Aorta (tissue), 5 donors: Measurements from ENCODE around the gene ZNF830. TPM values are rescaled to one million over a fixed set of nuclear protein-coding genes. Genes with fewer than 3 reads are reported as not detected.

ENCODE experiments used
- ATAC-seq: fragments of 200-7000 bp; cut with Tn5 transposase; one replicate; pipeline ENCODE4 v1.9.1; 2022; ENCODE audit warnings: moderate library complexity; ENCODE audit not compliant: low FRiP score
- DNase-seq, 2 donors: peaks; one replicate each; pipeline ENCODE4 v3.0.0-alpha.2; 2020
- H3K27ac ChIP-seq, 2 donors: one replicate each; pipeline ENCODE4 v1.5.1; 2013; ENCODE audit warnings: low read length in 2 of 2, mild to moderate bottlenecking in 2 of 2, moderate library complexity in 2 of 2, control low read depth in 1 of 2, inconsistent platforms in 1 of 2, low read depth in 1 of 2
- H3K27me3 ChIP-seq, 2 donors: one replicate each; pipeline ENCODE4 v1.6.1; 2013; ENCODE audit warnings: control low read depth in 1 of 2, low read length in 1 of 2, mild to moderate bottlenecking in 1 of 2, moderate library complexity in 1 of 2; ENCODE audit not compliant: insufficient read depth in 2 of 2, control insufficient read depth in 1 of 2
- H3K36me3 ChIP-seq, 2 donors: one replicate each; pipeline ENCODE4 v1.6.1; 2013; ENCODE audit warnings: control low read depth in 1 of 2, low read length in 1 of 2, mild to moderate bottlenecking in 1 of 2; ENCODE audit not compliant: insufficient read depth in 2 of 2, control insufficient read depth in 1 of 2
- H3K4me1 ChIP-seq, 2 donors: one replicate each; pipeline ENCODE4 v1.6.1; 2013; ENCODE audit warnings: low read length in 2 of 2, control low read depth in 1 of 2, mild to moderate bottlenecking in 1 of 2, moderate library complexity in 1 of 2; ENCODE audit not compliant: insufficient read depth in 2 of 2, control insufficient read depth in 1 of 2
- H3K4me3 ChIP-seq, 2 donors: one replicate each; pipeline ENCODE4 v1.5.1; 2013; ENCODE audit warnings: low read length in 2 of 2, control low read depth in 1 of 2, mild to moderate bottlenecking in 1 of 2
- H3K9me3 ChIP-seq: one replicate; pipeline ENCODE4 v1.6.1; 2013; ENCODE audit warnings: mild to moderate bottlenecking, low read length; ENCODE audit not compliant: control insufficient read depth
- whole genome bisulfite sequencing, 2 donors: extraction: QIAGEN DNeasy Blood & Tissue Kit; methylation state at CpG; one replicate each; pipeline ENCODE4 v1.1.7; 2013; 5-methylcytosine and 5-hydroxymethylcytosine counted together
- intact Hi-C, 2 donors: fragments of 100-400 bp; cut with DNase I; formaldehyde crosslinking; loops; one replicate each; pipeline versions ENCODE4 v1.14.2 to v1.15.0; 2022
- polyA plus RNA-seq, 2 donors: library from polyadenylated mRNA; stranded (reverse); fragments of 200-250 nt; gene quantifications; one replicate each; pipeline ENCODE4 v1.2.3, GENCODE V29; 2013
- total RNA-seq, 2 donors: library from RNA; stranded (reverse); fragmentation: NEBNext Ultra II Directional; extraction: Animal tissue kit (Norgen Biotek cat#: 25700); gene quantifications; one replicate each; pipeline ENCODE4 v1.2.1, GENCODE V29; 2021
- donor health status: healthy with polysubstance abuse.
- donor health status: Bipolar disorder and iron deficiency.
- donor health status: DM: no; HTN: no; CAD: no.
- donor health status: DM: no; HTN: no; CAD: no.
- donor health status: DM: yes; HTN: yes; CAD: no.

Gene ZNF830
- total and polyA plus RNA-seq, 4 donors: 8.9 to 16.8 (median 13.7) TPM

- no peaks in the 10 kb centered on the region for H3K36me3 ChIP-seq
- peaks cover 3 to 6% of the 10 kb centered on the region in 2 donors for H3K4me1 ChIP-seq
- H3K9me3 ChIP-seq: no peaks in the 10 kb centered on the region
- ATAC-seq (no peak), DNase-seq (no peak)
- no peaks in the 10 kb centered on the region for H3K27me3 ChIP-seq
- WGBS, 2 donors: 57 to 72% methylated on average over 1 of the region's 1 CpG
- intact Hi-C loops: no loop called here
- no peak overlapping the region for H3K27ac ChIP-seq
- H3K4me3 ChIP-seq: no peak overlapping the region
Measured at GRCh38 chr17:34958438-34958837, 2.9 kb upstream of the ZNF830 start.

GRCh38 chr17:34974179-34974578 lies 12.8 kb downstream of the ZNF830 start:
- WGBS, 2 donors: 29 to 32% methylated on average over 2 of the region's 2 CpGs
- DNase-seq: no peak

GRCh38 chr17:34974794-34975785 lies 13.8 kb downstream of the ZNF830 start:
- Histone ChIP-seq H3K27ac (no peak overlapping the region), H3K4me1 (no peaks in the 10 kb centered on the region), H3K27me3 (no peaks in the 10 kb centered on the region), H3K9me3 (no peaks in the 10 kb centered on the region), H3K36me3 (no peaks in the 10 kb centered on the region), H3K4me3 (no peak overlapping the region)
- WGBS, 2 donors: 79 to 86% methylated on average over 3 of the region's 3 CpGs
- ATAC-seq (no peak), DNase-seq (no peak)
- intact Hi-C loops: no loop called here

More at GRCh38 chr17:34974179-34974578, 12.8 kb downstream of the ZNF830 start:
- H3K27me3 ChIP-seq: no peaks in the 10 kb centered on the region
- no peak overlapping the region for H3K27ac ChIP-seq
- no peak overlapping the region for H3K4me3 ChIP-seq
- intact Hi-C loops: no loop called here
- H3K36me3 ChIP-seq: no peaks in the 10 kb centered on the region
- H3K4me1 ChIP-seq: no peaks in the 10 kb centered on the region
- ATAC-seq: no peak
- no peaks in the 10 kb centered on the region for H3K9me3 ChIP-seq

- Histone ChIP-seq H3K36me3 (peaks cover 0 to 3% of the 10 kb centered on the region in 2 donors), H3K27me3 (no peaks in the 10 kb centered on the region), H3K9me3 (no peaks in the 10 kb centered on the region), H3K4me3 (no peak overlapping the region), H3K27ac (no peak overlapping the region), H3K4me1 (peaks cover 0 to 2% of the 10 kb centered on the region in 2 donors)
- intact Hi-C loops: no loop called here
- ATAC-seq (no peak), DNase-seq (no peak)
- WGBS, 2 donors: 89 to 93% methylated on average over 7 of the region's 7 CpGs
Measured at GRCh38 chr17:34979153-34979552, 17.8 kb downstream of the ZNF830 start.

- no peaks in the 10 kb centered on the region for H3K9me3 ChIP-seq
- peak overlapping the region in 1 of 2 donors; percentile 42 for H3K4me3 ChIP-seq
- H3K27me3 ChIP-seq: no peaks in the 10 kb centered on the region
- H3K4me1 ChIP-seq: peaks cover 0 to 2% of the 10 kb centered on the region in 2 donors
- H3K27ac ChIP-seq: peak overlapping the region in 1 of 2 donors; percentile 45
- 18% methylated on average over 15 of the region's 15 CpGs for WGBS, 2 donors
- ATAC-seq (no peak), DNase-seq (no peak)
- H3K36me3 ChIP-seq: peaks cover 0 to 3% of the 10 kb centered on the region in 2 donors
- intact Hi-C loops: loop anchor here (2.0 to 5.0 kb wide), 3 partner anchors 19 to 108 kb away; partner anchors contain the start of genes CCT6B (in 1 of the 2) and ZNF830 (in 1 of the 2)
Measured at GRCh38 chr17:34979650-34980352, 18.5 kb downstream of the ZNF830 start.

GRCh38 chr17:34980353-34980680 lies 19.0 kb downstream of the ZNF830 start, which contains the start of gene LIG3:
Gene LIG3, plus strand, starts transcription at chr17:34980512. Its CDS starts 2,494 bp downstream, at chr17:34983006.
- H3K4me1 ChIP-seq: peaks cover 0 to 2% of the 10 kb centered on the region in 2 donors
- no peaks in the 10 kb centered on the region for H3K9me3 ChIP-seq
- H3K36me3 ChIP-seq: peaks cover 0 to 3% of the 10 kb centered on the region in 2 donors
- DNase-seq (peak; percentile 96 to 98), ATAC-seq (peak; percentile 95)
- WGBS, 2 donors: 0% methylated on average over 39 of the region's 39 CpGs
- peak within 1 kb of the TSS; percentile 93 to 99 for H3K27ac ChIP-seq
- intact Hi-C loops: loop anchor here (2.0 to 5.0 kb wide), 3 partner anchors 20 to 107 kb away; partner anchors contain the start of genes CCT6B (in 1 of the 2) and ZNF830 (in 1 of the 2)
- no peaks in the 10 kb centered on the region for H3K27me3 ChIP-seq
- peak within 1 kb of the TSS; percentile 75 to 98 for H3K4me3 ChIP-seq

GRCh38 chr17:34980681-34981537 lies 19.6 kb downstream of the ZNF830 start:
- DNase-seq (peak; percentile 85 to 93), ATAC-seq (peak; percentile 95)
- intact Hi-C loops: loop anchor here (2.0 to 5.0 kb wide), 3 partner anchors 20 to 106 kb away; partner anchors contain the start of genes CCT6B (in 1 of the 2) and ZNF830 (in 1 of the 2)
- Histone ChIP-seq H3K36me3 (peaks cover 0 to 3% of the 10 kb centered on the region in 2 donors), H3K9me3 (no peaks in the 10 kb centered on the region), H3K27me3 (no peaks in the 10 kb centered on the region), H3K4me1 (peaks cover 0 to 2% of the 10 kb centered on the region in 2 donors), H3K27ac (peak overlapping the region; percentile 93 to 99), H3K4me3 (peak overlapping the region; percentile 75 to 98)
- 0 to 1% methylated on average over 65 to 69 of the region's 69 CpGs for WGBS, 2 donors
